IMR-90 (cell line): ENCODE data around the gene DENND1B.

Experiments
- BHLHE40 ChIP-seq: fragments of 150-350 bp; IDR thresholded peaks from 2 replicates; pipeline ENCODE4 v1.6.1; 2016; ENCODE audit warnings: mild to moderate bottlenecking, low read depth, low read length
- CEBPB ChIP-seq: IDR thresholded peaks from 2 replicates; pipeline ENCODE4 v1.6.1; 2012; ENCODE audit warnings: low read depth, low read length, improper control_type of control experiment
- POLR2A ChIP-seq: IDR thresholded peaks from 2 replicates; pipeline ENCODE4 v1.6.1; 2012; ENCODE audit warnings: mild to moderate bottlenecking, low read depth, low read length
- RCOR1 ChIP-seq: IDR thresholded peaks from 2 replicates; pipeline ENCODE4 v1.6.1; 2012; ENCODE audit warnings: mild to moderate bottlenecking, low read length, improper control_type of control experiment; ENCODE audit not compliant: insufficient replicate concordance
- RFX5 ChIP-seq: IDR thresholded peaks from 2 replicates; pipeline ENCODE4 v1.8.0; 2012; ENCODE audit warnings: low read depth, mild to moderate bottlenecking, low read length, moderate library complexity
- SMC3 ChIP-seq: fragments of 150-350 bp; IDR thresholded peaks from 2 replicates; pipeline ENCODE4 v1.6.1; 2016; ENCODE audit warnings: low read depth, mild to moderate bottlenecking, antibody characterized with exemption, low read length, moderate library complexity
- TF ChIP-seq, protein P1 (sequence below): conservative IDR thresholded peaks from 2 replicates; pipeline ENCODE4 v1.5.1; 2012; ENCODE audit warnings: mild to moderate bottlenecking, low read depth, low read length, improper control_type of control experiment
- TF ChIP-seq, protein P2 (sequence below): fragments of 150-350 bp; IDR thresholded peaks from 2 replicates; pipeline ENCODE4 v1.6.1; 2017; ENCODE audit warnings: mild to moderate bottlenecking, antibody characterized with exemption, low read length, low read depth

DNA sequence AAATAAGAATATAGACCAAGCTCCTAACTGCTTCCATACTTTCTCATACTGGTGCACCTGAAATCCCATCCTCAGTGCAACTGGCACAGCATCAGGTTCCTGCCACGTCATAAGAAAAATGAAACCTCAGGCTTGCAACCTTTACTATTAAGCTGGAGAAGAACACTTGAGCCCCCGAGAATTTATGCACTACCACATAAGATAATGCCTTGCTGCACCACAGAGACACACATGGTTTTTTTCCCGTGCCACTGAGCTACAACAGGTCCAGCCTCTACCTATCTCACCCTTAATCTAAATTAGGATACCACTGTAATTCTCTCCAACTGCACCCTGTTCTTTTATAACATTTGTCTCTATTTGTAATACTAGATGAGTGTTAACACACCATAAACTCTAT lies 174.5 kb downstream of the DENND1B start:
- TF ChIP-seq CEBPB (no peak), RCOR1 (no peak), RFX5 (no peak), POLR2A (no peak), SMC3 (no peak), BHLHE40 (no peak)
- TF ChIP-seq, protein P1, sequence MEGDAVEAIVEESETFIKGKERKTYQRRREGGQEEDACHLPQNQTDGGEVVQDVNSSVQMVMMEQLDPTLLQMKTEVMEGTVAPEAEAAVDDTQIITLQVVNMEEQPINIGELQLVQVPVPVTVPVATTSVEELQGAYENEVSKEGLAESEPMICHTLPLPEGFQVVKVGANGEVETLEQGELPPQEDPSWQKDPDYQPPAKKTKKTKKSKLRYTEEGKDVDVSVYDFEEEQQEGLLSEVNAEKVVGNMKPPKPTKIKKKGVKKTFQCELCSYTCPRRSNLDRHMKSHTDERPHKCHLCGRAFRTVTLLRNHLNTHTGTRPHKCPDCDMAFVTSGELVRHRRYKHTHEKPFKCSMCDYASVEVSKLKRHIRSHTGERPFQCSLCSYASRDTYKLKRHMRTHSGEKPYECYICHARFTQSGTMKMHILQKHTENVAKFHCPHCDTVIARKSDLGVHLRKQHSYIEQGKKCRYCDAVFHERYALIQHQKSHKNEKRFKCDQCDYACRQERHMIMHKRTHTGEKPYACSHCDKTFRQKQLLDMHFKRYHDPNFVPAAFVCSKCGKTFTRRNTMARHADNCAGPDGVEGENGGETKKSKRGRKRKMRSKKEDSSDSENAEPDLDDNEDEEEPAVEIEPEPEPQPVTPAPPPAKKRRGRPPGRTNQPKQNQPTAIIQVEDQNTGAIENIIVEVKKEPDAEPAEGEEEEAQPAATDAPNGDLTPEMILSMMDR: no peak
- TF ChIP-seq, protein P2, sequence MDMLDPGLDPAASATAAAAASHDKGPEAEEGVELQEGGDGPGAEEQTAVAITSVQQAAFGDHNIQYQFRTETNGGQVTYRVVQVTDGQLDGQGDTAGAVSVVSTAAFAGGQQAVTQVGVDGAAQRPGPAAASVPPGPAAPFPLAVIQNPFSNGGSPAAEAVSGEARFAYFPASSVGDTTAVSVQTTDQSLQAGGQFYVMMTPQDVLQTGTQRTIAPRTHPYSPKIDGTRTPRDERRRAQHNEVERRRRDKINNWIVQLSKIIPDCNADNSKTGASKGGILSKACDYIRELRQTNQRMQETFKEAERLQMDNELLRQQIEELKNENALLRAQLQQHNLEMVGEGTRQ: no peak
